Esophagus muscularis mucosa (tissue), 3 donors: Measurements from ENCODE around the gene HM13.

ENCODE experiments used
- POLR2AphosphoS5 ChIP-seq, 2 donors: sonication (generic); formaldehyde crosslinking; IDR thresholded peaks; one replicate each; pipeline ENCODE4 v1.6.1; 2017; ENCODE audit warnings: antibody characterized with exemption in 2 of 2
- TF ChIP-seq, protein P1 (sequence below), 3 experiments: fragments of 200-600 bp in 2 of 3; fragments of 450-650 bp in 1 of 3; sonication (generic) in 2 of 3; IDR thresholded peaks; one replicate each; pipeline ENCODE4 v1.5.1; 2017 to 2019; ENCODE audit warnings: antibody characterized with exemption in 3 of 3, mild to moderate bottlenecking in 2 of 3, moderate library complexity in 1 of 3

DNA sequence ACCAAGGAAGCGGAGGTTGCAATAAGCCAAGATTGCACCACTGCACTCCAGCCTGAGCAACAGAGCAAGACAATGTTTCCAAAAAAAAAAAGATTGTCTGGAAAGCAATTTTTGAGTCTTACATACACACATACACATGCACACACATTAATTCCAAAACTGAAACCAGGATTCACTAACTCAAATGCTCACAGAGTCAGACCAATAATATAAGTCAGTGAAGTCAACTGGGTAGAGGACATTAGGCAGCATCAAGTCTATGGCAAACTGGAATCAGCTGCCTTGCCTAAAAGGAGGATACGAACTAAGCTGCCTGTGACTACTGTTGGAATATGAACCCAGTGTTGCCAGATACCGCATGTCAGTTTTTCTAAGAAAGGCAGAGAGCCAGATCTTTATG lies 23.5 kb upstream of the HM13 start:
- TF ChIP-seq, protein P1, sequence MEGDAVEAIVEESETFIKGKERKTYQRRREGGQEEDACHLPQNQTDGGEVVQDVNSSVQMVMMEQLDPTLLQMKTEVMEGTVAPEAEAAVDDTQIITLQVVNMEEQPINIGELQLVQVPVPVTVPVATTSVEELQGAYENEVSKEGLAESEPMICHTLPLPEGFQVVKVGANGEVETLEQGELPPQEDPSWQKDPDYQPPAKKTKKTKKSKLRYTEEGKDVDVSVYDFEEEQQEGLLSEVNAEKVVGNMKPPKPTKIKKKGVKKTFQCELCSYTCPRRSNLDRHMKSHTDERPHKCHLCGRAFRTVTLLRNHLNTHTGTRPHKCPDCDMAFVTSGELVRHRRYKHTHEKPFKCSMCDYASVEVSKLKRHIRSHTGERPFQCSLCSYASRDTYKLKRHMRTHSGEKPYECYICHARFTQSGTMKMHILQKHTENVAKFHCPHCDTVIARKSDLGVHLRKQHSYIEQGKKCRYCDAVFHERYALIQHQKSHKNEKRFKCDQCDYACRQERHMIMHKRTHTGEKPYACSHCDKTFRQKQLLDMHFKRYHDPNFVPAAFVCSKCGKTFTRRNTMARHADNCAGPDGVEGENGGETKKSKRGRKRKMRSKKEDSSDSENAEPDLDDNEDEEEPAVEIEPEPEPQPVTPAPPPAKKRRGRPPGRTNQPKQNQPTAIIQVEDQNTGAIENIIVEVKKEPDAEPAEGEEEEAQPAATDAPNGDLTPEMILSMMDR (IDR thresholded peaks at IDR 0.05): no peak
- no peak for TF ChIP-seq POLR2AphosphoS5 (IDR thresholded peaks at IDR 0.05)
